ENCODE measurements around the gene RNF180. TPM values are rescaled to one million over a fixed set of nuclear protein-coding genes. Genes with fewer than 3 reads are reported as not detected.

Gene RNF180
- total and polyA plus RNA-seq, 4 donors = 1.1 to 13.7 (median 2.7) TPM

- 79% methylated on average over 3 of the region's 3 CpGs for WGBS
- Histone ChIP-seq H3K27me3 (ENCODE audit: control insufficient read depth in 4 of 4, insufficient read depth in 4 of 4, low read length in 3 of 4) (no peaks in the 10 kb centered on the region), H3K4me1 (ENCODE audit: control insufficient read depth in 4 of 4, insufficient read depth in 4 of 4, low read length in 3 of 4) (no peaks in the 10 kb centered on the region), H3K36me3 (ENCODE audit: control insufficient read depth in 4 of 4, insufficient read depth in 3 of 4, low read depth in 1 of 4, low read length in 3 of 4) (no peaks in the 10 kb centered on the region), H3K4me3 (ENCODE audit: low read depth in 1 of 3, low read length in 3 of 3) (no peak overlapping the region), H3K27ac (ENCODE audit: low read depth in 1 of 2, low read length in 2 of 2) (no peak overlapping the region), H3K9me3 (ENCODE audit: control insufficient read depth in 4 of 4, low read length in 3 of 4) (peaks cover 0 to 8% (median 3%) of the 10 kb centered on the region in 4 donors), H3K9ac (ENCODE audit: low read depth in 1 of 2, low read length in 2 of 2) (no peak overlapping the region)
- TF ChIP-seq RXRA (IDR thresholded peaks at IDR 0.05) (no peak), HNF4G (IDR thresholded peaks at IDR 0.05) (no peak), EGR1 (IDR thresholded peaks at IDR 0.05; ENCODE audit: low read depth in 2 of 2) (no peak), FOXA2 (IDR thresholded peaks at IDR 0.05) (no peak)
- no peak for DNase-seq (ENCODE audit: low spot score)
Measured at GRCh38 chr5:64364426-64364825, 198.8 kb downstream of the RNF180 start.

GRCh38 chr5:64384765-64385164 is 219.1 kb downstream of the RNF180 start:
- H3K4me3 ChIP-seq (ENCODE audit: low read depth in 1 of 3, low read length in 3 of 3) = no peak overlapping the region
- H3K9ac ChIP-seq (ENCODE audit: low read depth in 1 of 2, low read length in 2 of 2) = no peak overlapping the region
- no peak for DNase-seq (ENCODE audit: low spot score)
- H3K4me1 ChIP-seq (ENCODE audit: control insufficient read depth in 4 of 4, insufficient read depth in 4 of 4, low read length in 3 of 4) = no peaks in the 10 kb centered on the region
- peak; percentile 15 to 39 for TF ChIP-seq RAD21 (IDR thresholded peaks at IDR 0.05)
- TF ChIP-seq FOXA2 (IDR thresholded peaks at IDR 0.05) = no peak
- TF ChIP-seq GABPA (IDR thresholded peaks at IDR 0.05 in 1 of 2, conservative IDR thresholded peaks at IDR 0.05 in 1 of 2) = no peak
- no peak for TF ChIP-seq REST (IDR thresholded peaks at IDR 0.05)
- peak; percentile 21 for TF ChIP-seq CTCF (IDR thresholded peaks at IDR 0.05; ENCODE audit: low read depth, low read length, missing input control)
- peaks cover 0 to 2% (median 0%) of the 10 kb centered on the region in 4 donors for H3K9me3 ChIP-seq (ENCODE audit: control insufficient read depth in 4 of 4, low read length in 3 of 4)
- no peaks in the 10 kb centered on the region for H3K36me3 ChIP-seq (ENCODE audit: control insufficient read depth in 4 of 4, insufficient read depth in 3 of 4, low read depth in 1 of 4, low read length in 3 of 4)
- H3K27me3 ChIP-seq (ENCODE audit: control insufficient read depth in 4 of 4, insufficient read depth in 4 of 4, low read length in 3 of 4) = no peaks in the 10 kb centered on the region
- no peak overlapping the region for H3K27ac ChIP-seq (ENCODE audit: low read depth in 1 of 2, low read length in 2 of 2)

GRCh38 chr5:64397552-64397951 is 231.9 kb downstream of the RNF180 start:
- Histone ChIP-seq H3K36me3 (ENCODE audit: control insufficient read depth in 4 of 4, insufficient read depth in 3 of 4, low read depth in 1 of 4, low read length in 3 of 4) (no peaks in the 10 kb centered on the region), H3K27ac (ENCODE audit: low read depth in 1 of 2, low read length in 2 of 2) (no peak overlapping the region), H3K9ac (ENCODE audit: low read depth in 1 of 2, low read length in 2 of 2) (no peak overlapping the region), H3K9me3 (ENCODE audit: control insufficient read depth in 4 of 4, low read length in 3 of 4) (peaks cover 0 to 6% (median 0%) of the 10 kb centered on the region in 4 donors), H3K4me1 (ENCODE audit: control insufficient read depth in 4 of 4, insufficient read depth in 4 of 4, low read length in 3 of 4) (no peaks in the 10 kb centered on the region), H3K4me3 (ENCODE audit: low read depth in 1 of 3, low read length in 3 of 3) (no peak overlapping the region), H3K27me3 (ENCODE audit: control insufficient read depth in 4 of 4, insufficient read depth in 4 of 4, low read length in 3 of 4) (no peaks in the 10 kb centered on the region)
- 82% methylated on average over 1 of the region's 1 CpG for WGBS
- DNase-seq (ENCODE audit: low spot score) = no peak
- TF ChIP-seq TAF1 (conservative IDR thresholded peaks at IDR 0.05) (no peak), EGR1 (IDR thresholded peaks at IDR 0.05; ENCODE audit: low read depth in 2 of 2) (no peak), ATF3 (IDR thresholded peaks at IDR 0.05) (no peak), FOXA2 (IDR thresholded peaks at IDR 0.05) (no peak), REST (IDR thresholded peaks at IDR 0.05) (no peak), FOXA1 (IDR thresholded peaks at IDR 0.05) (no peak), MAX (IDR thresholded peaks at IDR 0.05) (no peak), RXRA (IDR thresholded peaks at IDR 0.05) (no peak), HNF4A (conservative IDR thresholded peaks at IDR 0.05) (no peak), RAD21 (IDR thresholded peaks at IDR 0.05) (no peak), YY1 (IDR thresholded peaks at IDR 0.05) (no peak), HNF4G (IDR thresholded peaks at IDR 0.05) (no peak), GABPA (IDR thresholded peaks at IDR 0.05 in 1 of 2, conservative IDR thresholded peaks at IDR 0.05 in 1 of 2) (no peak), CTCF (IDR thresholded peaks at IDR 0.05; ENCODE audit: low read depth, low read length, missing input control) (no peak)

Data from liver (tissue), 9 donors.